LNCaP clone FGC (cell line): ENCODE data around the gene AHI1.

ENCODE experiments used
- DNase-seq: peaks from one replicate; pipeline ENCODE4 v3.0.0-alpha.2; 2011; ENCODE audit warnings: low read depth
- H3K4me3 ChIP-seq: 2 replicates; pipeline ENCODE4 v1.5.1; 2011; ENCODE audit warnings: mild to moderate bottlenecking, low read depth, low read length, control low read depth
- TF ChIP-seq, protein P1 (sequence below): IDR thresholded peaks from 2 replicates; pipeline ENCODE4 v1.5.1; 2012; ENCODE audit warnings: mild to moderate bottlenecking; ENCODE audit not compliant: control insufficient read depth, insufficient read depth; ENCODE audit errors: extremely low read depth

The AHI1 gene

DNA sequence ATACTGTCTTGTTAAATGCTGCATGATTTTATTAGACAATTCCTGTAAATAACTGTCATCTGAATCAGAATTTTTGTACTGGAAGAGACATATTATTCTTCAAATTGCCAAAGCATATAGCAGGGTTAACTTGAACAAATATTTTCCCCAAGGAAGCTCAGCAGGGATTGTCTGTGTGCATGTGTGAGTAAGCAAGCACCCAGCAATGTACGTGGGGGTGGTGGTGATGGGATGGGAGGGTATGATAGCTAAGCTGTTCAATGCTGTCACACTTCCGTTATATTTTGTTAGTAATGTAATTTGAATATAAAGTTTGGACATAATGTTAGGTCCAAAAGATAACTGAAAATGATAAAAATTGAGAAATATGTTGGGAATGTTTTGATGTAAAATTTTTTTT, 198.3 kb downstream of the AHI1 start:
- no peak overlapping the region for H3K4me3 ChIP-seq
- TF ChIP-seq, protein P1, sequence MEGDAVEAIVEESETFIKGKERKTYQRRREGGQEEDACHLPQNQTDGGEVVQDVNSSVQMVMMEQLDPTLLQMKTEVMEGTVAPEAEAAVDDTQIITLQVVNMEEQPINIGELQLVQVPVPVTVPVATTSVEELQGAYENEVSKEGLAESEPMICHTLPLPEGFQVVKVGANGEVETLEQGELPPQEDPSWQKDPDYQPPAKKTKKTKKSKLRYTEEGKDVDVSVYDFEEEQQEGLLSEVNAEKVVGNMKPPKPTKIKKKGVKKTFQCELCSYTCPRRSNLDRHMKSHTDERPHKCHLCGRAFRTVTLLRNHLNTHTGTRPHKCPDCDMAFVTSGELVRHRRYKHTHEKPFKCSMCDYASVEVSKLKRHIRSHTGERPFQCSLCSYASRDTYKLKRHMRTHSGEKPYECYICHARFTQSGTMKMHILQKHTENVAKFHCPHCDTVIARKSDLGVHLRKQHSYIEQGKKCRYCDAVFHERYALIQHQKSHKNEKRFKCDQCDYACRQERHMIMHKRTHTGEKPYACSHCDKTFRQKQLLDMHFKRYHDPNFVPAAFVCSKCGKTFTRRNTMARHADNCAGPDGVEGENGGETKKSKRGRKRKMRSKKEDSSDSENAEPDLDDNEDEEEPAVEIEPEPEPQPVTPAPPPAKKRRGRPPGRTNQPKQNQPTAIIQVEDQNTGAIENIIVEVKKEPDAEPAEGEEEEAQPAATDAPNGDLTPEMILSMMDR, result no peak
- DNase-seq, result no peak

DNA sequence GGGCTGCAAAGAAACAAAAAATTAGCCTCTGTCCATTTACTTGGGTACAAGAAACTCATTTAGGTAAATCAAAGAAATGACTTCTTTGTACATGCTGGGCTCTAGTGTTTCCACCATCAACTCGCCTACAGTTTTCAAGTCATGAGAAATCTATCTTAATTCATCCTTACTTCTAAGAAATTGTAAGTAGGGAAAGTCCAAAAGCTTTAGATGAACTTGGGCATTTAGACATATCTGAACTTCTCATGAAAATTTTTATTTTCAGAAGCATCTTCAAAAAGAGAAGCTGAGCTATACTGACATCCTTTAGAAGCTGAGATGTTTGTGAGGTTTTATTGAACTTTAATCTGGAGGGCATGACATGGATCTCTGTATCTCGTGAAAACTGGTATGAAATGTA, 199.1 kb downstream of the AHI1 start:
- DNase-seq, result no peak
- TF ChIP-seq, protein P1, result no peak
- no peak overlapping the region for H3K4me3 ChIP-seq

DNA sequence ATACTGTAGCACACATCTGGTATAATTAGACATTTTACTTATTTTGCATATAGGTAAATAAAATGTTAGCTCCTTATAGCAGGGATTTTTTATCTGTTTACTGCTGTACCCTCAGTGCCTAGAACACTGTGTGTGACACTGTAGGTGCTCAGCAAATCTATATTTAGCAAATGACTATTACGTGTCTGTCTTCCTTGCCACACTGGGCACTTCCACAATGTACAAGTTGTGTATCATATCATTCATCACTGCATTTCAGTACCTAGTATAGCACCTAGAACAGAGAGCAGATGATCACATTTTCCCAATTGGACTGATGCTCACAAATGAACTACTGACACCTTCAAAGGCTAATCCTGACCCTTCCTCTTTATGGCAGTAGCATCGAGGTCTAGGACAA, 200.8 kb downstream of the AHI1 start:
- no peak overlapping the region for H3K4me3 ChIP-seq
- no peak for DNase-seq
- TF ChIP-seq, protein P1, result no peak

DNA sequence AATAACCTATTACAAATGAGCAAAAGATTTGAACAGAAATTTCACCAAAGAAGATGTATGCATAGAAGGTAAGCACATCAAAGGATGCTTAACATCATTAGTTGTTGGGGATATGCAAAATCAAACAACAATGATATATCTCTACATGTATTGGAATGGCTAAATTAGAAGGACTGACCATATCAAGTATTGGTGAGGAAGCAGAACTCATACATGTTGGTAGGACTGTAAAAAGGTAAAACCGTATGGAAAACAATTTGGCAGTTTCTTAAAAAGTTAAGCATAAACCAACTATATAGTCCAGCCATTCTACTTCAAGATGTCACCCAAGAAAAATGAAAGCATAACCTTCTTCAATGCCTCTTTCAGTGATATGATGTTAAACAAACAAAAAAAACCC, 202.5 kb downstream of the AHI1 start:
- TF ChIP-seq, protein P1, result no peak
- no peak overlapping the region for H3K4me3 ChIP-seq
- no peak for DNase-seq

DNA sequence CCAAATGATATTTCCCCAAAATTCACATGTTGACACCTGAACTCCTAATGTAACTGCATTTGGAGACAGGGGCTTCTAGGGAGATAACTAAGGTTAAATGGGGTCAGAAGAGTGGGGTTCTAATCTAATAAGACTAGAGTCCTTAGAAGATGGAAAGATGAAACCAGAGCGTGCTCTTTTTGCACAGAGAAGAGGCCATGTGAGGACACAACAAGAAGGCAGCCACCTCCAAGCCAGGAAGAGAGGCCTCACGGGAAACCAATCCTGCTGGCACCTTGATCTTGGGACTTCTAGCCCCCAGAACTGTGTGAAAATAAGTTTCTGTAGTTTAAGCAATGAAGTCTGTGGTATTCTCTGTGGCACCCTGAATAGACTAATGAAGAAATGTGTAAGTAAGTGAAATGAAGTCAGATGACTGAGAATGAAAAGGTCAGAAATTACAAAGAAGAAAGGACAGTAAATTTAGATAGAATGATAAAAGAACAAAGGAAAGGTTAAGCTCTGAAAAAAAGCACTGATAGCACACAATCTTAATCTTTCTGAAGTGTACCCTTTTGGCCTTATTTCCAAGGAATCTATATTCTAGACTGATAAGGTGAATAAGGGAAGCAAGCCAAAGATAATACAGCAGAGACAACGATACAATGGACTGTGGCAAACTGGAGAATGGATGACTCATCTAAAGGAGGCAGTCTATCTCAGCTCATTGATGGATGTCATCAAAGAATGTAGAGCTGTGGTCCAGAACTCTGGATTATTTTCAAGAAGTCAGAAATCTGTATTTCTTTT, 206.1 kb downstream of the AHI1 start:
- no peak for DNase-seq
- no peak overlapping the region for H3K4me3 ChIP-seq
- TF ChIP-seq, protein P1, result no peak

DNA sequence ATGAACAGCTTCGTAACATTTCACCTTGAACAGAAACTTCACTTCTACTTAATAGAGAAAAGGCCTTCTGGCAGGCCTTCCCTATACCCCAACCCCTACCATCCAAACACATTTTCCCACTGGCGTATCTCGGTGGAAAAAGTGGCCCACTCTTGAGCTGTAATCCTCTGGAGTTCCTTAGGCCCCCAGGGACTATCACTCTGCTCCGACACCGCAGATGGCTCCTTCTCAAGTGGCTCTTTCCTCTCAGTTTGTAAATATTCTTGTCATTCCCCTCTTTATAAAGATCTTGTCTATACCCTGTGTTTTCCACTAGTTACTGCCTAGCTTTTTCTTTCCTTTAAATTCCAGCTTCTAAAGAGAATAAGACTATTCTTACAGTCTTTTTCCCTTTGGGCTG, 207.7 kb downstream of the AHI1 start:
- TF ChIP-seq, protein P1, result no peak
- H3K4me3 ChIP-seq, result no peak overlapping the region
- no peak for DNase-seq
